GM12872 (cell line): Measurements from ENCODE around the gene DCUN1D3.

Source experiments
- TF ChIP-seq, protein P1 (sequence below): IDR thresholded peaks from 3 replicates; pipeline ENCODE4 v1.5.1; 2011; ENCODE audit warnings: low read depth, mild to moderate bottlenecking, low read length, moderate library complexity; ENCODE audit not compliant: insufficient read depth

DCUN1D3 gene

DNA sequence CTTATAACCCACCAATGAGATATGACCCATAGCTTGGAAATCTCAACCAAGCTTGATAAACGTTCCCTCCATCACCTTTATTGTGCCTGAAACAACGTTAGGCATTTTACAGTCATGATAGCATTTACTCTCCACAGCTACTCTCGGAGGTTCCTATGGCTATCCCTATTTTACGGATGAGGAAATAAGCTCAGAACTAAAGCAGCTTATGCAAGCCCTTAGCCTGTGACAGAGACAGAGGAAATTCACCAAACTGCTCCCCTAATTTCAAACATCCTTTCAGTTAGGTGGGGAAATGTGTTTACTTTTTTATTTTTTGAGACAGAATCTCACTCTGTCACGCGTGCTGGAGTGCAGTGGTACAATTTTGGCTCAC lies 18.7 kb downstream of the DCUN1D3 start:
- TF ChIP-seq, protein P1, sequence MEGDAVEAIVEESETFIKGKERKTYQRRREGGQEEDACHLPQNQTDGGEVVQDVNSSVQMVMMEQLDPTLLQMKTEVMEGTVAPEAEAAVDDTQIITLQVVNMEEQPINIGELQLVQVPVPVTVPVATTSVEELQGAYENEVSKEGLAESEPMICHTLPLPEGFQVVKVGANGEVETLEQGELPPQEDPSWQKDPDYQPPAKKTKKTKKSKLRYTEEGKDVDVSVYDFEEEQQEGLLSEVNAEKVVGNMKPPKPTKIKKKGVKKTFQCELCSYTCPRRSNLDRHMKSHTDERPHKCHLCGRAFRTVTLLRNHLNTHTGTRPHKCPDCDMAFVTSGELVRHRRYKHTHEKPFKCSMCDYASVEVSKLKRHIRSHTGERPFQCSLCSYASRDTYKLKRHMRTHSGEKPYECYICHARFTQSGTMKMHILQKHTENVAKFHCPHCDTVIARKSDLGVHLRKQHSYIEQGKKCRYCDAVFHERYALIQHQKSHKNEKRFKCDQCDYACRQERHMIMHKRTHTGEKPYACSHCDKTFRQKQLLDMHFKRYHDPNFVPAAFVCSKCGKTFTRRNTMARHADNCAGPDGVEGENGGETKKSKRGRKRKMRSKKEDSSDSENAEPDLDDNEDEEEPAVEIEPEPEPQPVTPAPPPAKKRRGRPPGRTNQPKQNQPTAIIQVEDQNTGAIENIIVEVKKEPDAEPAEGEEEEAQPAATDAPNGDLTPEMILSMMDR: no peak

DNA sequence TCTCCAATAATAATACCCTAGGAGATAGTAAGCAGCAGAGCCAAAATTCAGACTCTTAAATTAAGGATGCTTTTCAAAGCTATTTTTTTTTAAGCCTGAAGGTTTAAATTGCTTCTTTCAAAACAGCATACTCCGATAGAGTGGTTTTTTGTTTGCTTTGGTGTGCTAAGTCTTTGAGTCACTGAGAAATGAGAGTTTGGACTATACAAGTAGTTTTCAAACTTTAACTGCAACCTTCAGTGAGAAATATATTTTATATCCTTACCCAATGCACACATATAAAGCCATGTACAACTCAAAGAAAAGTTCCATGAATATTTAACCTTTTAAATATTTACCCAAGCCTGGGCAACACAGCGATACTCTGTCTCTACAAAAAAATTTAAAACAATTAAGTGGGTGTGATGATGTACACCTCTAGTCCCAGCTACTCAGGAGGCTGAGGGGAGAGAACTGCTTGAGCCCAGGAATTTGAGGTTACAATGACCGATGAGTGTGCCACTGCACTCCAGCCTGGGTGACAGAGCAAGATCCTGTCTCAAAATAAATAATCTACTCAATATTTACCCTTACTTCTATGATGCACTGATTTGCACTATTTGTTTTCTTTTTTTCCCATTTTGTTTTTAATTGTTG lies 19.2 kb downstream of the DCUN1D3 start:
- TF ChIP-seq, protein P1: no peak

DNA sequence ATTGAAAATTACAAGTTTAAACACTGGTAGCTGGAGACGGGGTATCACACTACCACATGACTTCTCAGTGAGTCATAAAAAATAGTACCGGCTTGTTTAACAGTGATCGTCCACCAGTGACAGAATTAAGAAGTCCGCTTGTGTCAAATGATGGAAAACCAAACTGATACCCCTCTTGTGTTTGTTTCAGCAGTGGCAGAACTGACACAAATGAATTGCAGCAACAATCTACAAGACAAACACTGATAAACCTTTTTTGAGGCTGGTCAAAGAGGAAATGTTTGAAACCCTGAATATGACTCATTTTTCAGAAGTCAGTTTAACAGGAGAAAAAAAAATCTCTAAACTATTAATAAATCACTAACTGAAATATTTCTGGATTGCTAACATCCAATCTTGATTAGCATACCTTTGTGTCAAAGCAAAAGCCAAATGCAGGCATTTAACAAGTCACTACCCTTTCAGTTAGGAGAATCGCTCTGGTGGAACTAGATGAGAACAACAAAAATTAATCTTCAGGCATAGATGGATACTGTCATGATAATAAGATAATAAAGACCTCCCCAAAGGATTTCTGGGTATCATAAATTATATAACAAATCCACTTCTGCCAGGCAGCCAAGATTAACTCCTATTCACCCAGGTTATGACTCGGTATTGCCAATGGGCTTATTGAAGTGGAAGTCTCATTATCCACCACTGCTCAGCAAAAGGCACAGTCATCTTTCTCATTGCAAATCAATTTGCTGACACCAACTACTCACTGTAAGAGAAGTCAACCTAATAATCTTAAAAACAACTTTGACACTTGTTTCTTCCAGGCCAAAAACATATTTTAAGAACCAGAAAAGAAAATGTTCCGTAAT lies 20.8 kb downstream of the DCUN1D3 start:
- TF ChIP-seq, protein P1: no peak

DNA sequence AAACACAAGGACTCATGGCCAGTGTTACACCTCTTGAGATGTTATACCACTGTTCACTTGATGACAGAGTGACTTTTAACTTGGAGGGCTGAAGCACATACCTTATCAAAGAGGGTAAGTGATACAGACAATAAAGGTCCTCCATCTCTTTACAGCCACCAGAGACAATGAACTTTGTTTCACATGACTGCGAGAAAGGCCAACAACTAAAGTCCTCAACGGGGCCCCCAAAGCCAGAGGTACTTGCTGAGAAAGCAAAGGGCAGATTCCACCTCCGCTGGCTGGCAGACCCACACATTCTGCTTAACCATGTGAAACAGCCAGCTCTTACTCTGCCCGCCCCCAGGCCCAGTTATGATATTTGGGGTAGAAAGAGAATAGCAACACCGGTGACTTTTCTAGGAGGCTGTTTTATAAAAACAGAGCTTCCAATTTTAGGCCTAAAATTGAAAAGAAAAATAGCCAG lies 21.4 kb downstream of the DCUN1D3 start:
- TF ChIP-seq, protein P1: no peak

DNA sequence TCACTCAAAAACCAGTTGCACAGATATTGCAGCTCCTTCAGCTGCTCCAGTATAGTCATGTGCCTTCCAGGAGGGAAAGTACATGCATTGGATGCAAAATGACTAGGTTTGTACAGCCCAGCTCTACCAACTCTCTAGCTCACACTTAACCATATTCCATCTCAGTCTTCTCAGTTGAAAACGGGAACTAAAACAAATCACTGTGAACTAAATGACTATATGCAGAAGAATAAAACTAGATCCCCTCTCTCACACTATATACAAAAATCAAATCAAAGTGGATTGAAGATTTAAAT lies 24.9 kb downstream of the DCUN1D3 start:
- TF ChIP-seq, protein P1: no peak

DNA sequence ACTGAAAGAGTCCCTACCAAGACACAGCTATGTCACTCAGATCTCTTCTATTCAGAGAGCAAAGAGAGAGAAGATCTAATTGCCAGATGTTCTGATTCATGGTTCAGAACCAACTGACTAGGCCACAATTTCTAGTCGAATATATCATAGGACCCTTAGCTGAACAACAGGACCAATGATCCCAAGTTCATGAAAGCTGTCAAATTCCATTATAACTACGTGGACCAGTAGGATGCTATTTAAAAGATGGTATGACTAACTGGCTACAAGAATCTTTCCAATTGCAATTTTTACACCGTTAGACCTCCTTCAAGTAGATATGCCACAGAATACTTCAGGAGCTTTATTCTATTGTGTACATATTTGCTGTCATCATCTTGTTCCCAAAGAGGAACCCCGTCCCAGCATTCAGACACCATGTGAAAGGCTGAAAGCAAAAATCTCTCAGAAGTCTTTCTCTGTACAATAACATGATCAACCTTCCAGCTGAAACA lies 26.0 kb downstream of the DCUN1D3 start:
- TF ChIP-seq, protein P1: no peak

DNA sequence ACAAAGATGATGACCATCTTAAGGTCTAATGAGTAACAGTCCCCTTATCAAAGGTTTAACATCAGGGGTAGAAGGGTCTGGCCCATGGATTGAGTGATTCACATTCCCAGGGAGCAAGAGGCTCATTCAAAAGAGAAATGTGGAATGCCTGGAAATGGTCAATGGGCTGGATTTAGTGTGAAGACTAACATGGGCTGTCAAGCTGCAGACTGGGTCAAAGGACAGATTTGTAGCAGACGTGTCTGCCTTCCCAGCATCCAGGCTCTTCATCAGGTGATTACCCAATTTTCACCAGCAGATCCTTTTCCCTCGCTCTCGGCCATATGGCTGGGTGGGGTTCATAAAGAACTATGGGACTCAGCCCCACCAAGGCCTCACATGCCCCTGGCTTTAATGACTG lies 26.8 kb downstream of the DCUN1D3 start:
- TF ChIP-seq, protein P1: no peak
